HG02623 (cell line): ENCODE measurements around the gene PICK1.
"Not testable (repeated sequence)": the region's sequence is repeated elsewhere in the genome, so short reads cannot be mapped to it uniquely, and the experiment has no call there.

Source experiments
- ATAC-seq: cut with Tn5 transposase; IDR thresholded peaks from one replicate; pipeline ENCODE4 v1.9.1; 2021; ENCODE audit warnings: moderate library complexity; ENCODE audit not compliant: unreplicated experiment

Gene PICK1

GRCh38 chr22:38073150-38074130, 16.2 kb downstream of the PICK1 start:
- ATAC-seq = no peak

GRCh38 chr22:38074181-38075104, 17.2 kb downstream of the PICK1 start:
- ATAC-seq = no peak

GRCh38 chr22:38075105-38075825, 18.1 kb downstream of the PICK1 start:
- no peak for ATAC-seq

- ATAC-seq = no peak
These were observed 18.8 kb downstream of the PICK1 start for GRCh38 chr22:38075961-38076360.

GRCh38 chr22:38077096-38077495, 19.9 kb downstream of the PICK1 start:
- no peak for ATAC-seq

- no peak for ATAC-seq
These were observed 20.4 kb downstream of the PICK1 start for GRCh38 chr22:38077595-38077994.

- no peak for ATAC-seq
These were observed 21.0 kb downstream of the PICK1 start for GRCh38 chr22:38078046-38078840.

- not testable (repeated sequence) for ATAC-seq
These were observed 22.0 kb downstream of the PICK1 start for GRCh38 chr22:38079208-38079607.

GRCh38 chr22:38079804-38080203, 22.6 kb downstream of the PICK1 start:
- no peak for ATAC-seq

- no peak for ATAC-seq
These were observed 23.3 kb downstream of the PICK1 start for GRCh38 chr22:38080474-38080849.

GRCh38 chr22:38080850-38081635, 23.8 kb downstream of the PICK1 start:
- no peak for ATAC-seq

GRCh38 chr22:38081636-38081940, 24.4 kb downstream of the PICK1 start:
- ATAC-seq = no peak

- no peak for ATAC-seq
These were observed 25.0 kb downstream of the PICK1 start for GRCh38 chr22:38081941-38082828.

GRCh38 chr22:38082986-38083710, 25.9 kb downstream of the PICK1 start:
- ATAC-seq = no peak

GRCh38 chr22:38083931-38084631, 26.9 kb downstream of the PICK1 start, which contains the start of gene SLC16A8:
Gene SLC16A8 (minus strand): TSS chr22:38084184. CDS start chr22:38082873, 1,311 bp downstream.
- ATAC-seq = no peak

- no peak for ATAC-seq
These were observed 27.9 kb downstream of the PICK1 start for GRCh38 chr22:38085056-38085455.

- ATAC-seq = no peak
These were observed 28.3 kb downstream of the PICK1 start for GRCh38 chr22:38085501-38085900.
